ENCODE data around the gene TSEN54.

Gene TSEN54

DNA sequence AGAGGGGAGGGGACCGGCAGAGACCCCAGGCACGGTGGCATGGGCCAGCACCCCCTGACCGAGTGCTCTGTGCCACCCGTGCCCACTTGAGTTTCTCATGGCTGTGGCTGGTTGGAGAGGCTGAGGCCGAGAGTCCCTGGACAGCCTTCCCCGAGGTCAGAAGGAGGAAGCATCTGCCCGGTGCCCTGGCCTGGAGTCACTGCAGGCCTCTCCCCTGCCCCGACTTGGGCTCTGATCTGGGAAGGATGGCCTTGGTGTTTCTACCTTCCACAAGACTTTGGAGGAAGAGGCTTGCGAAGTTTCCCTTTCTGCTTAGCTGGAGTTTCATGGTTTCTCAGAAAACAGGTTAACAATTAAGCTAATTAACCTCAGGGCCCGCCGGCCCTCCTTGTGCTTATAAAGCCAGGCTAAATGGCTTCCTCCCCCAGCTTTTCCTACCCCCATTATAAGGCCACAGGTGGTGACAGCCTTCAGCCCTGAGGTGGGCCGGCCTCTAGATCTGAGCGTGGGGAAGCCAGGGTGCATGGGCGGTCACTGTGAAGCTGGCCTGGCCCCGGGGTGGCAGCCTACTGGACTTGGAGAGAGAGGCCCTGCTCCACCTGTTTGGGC, 26.5 kb downstream of the TSEN54 start:
- no peak for DNase-seq (ENCODE audit: low read depth)

DNA sequence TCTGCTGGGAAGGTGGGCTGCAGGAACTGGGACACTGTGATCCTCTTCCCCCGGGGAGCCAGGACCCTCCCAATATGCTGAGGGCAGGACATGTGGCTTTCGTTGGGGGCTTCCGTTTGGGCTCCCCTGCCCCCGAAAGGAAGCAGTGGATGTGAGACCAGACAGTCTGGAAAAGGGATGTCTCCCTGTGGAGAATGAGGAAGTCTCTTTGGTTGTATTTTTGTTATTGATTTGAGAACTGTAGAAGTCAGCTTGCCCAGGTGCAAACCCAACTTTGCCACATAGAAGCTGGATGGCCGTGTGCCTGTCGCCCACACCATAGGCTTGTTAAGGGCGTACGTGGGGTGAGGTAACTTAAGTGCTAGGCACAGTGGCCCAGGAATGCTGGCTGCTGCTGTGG, 27.9 kb downstream of the TSEN54 start:
- DNase-seq (ENCODE audit: low read depth) = no peak

DNA sequence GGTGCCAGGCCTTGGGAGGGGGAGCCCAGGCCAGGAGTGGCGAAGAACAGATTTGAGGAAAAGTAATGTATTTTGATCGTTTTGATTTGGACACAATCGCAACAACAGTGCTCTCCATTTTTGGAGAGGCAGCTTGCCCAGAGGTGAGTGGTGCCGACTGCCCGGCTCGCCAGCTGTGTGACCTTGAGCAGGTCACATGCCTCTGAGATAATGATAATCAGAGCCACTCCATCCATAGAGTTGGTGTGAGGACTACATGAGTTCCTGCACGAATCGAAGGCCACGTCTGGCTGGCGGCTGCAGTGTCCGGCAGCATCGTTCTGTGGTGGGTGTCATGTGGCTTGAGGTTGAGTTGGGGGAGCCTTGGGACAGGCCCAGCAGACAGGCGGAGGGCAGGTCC, 29.9 kb downstream of the TSEN54 start:
- no peak for DNase-seq (ENCODE audit: low read depth)

DNA sequence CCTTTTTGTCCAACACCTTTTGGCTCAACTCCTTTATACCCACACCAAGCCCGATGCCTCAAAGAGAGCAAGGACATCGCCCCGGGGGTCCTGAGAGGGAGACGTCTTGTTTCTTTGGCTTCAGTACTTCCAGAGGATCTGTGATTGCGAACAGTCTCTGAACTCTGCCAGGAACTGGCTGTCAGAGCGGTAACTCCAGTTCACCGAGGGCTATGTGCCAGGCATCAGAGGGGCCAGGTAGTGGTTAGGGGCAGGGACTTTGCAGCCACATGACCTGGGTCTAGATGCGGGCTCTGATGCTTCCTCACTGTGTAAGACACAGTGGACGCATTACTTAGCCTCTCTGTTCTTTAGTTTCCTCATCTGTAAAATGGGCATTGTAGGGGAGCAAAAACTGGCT, 30.8 kb downstream of the TSEN54 start:
- DNase-seq (ENCODE audit: low read depth) = no peak

DNA sequence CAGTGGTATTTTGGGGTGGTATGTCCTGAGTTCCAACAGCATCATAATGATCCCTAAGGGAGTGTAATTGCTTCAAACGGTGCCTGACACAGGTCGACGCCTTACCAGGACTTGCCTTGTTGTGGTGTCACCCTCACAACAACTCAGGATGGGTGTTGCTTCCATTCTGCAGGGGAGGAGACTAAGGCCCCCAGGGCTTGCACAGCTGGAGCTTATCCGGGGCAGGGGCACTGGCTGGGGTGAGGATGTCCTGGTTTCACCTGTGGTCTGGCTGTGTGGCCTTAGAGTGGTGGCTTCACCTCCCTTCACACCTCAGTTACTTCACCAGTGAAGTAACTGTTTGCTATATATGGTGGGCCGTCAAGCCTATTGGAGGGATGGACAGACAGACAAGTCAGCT, 32.5 kb downstream of the TSEN54 start:
- DNase-seq (ENCODE audit: low read depth) = no peak

DNA sequence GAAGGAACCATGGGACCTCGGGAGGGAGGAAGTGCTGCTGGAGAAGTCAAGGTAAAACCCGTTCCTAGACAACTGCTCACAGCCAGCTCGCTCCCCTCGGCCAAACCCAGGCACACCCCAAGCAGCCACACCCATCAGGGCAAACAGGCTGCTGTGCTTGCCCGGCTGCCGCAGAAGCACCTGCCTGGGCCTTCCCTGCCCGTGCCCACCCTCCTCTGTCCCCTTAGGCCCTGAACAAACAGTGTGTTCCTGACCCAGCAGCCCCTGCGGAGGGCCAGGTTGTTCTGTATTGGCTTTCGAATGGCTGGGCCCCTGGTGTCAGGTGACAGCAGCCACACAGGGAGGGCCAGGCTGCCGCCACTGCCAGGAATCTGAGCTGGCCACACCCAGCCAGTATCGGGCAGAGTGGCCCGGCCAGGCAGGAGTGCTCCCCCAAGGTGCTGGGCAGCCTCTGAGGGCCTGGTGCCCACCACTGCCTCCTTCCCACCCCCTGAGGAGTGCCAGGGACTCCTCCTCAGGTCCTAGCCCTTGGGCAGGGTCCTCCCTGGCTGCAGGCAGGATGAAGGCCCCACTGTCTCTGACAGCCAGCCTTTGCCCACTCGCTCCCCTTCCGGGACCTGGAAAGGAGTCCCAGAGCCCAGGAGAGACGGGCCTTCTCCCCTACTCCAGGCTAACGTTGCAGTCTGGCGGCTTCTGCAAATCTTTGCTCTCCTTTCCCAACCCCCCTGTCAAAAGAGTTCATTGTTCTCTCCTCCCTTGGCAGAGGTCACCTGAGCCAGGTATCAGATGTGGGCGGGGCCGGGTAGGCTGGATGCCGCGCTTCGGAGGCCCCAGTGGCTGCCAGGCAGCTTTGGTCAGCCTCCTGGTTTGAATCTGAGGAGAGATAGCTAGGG, 33.2 kb downstream of the TSEN54 start:
- no peak for DNase-seq (ENCODE audit: low read depth)

DNA sequence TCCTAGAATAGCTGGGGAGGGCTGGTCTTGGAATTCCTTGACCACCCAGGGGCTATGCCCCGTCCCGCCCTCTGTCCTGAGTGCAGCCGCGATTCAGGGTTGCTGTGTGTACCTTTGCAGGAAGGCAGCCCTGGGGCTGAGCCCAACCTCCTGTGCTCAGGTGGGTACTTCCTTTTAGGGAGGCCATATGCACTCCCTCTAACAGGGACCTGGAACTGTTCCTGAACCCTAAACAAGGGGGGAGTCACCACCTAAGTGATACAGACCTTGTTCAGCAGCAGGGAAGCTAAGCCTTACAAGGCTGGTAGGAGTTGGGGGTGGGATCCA, 33.8 kb downstream of the TSEN54 start:
- no peak for DNase-seq (ENCODE audit: low read depth)

DNA sequence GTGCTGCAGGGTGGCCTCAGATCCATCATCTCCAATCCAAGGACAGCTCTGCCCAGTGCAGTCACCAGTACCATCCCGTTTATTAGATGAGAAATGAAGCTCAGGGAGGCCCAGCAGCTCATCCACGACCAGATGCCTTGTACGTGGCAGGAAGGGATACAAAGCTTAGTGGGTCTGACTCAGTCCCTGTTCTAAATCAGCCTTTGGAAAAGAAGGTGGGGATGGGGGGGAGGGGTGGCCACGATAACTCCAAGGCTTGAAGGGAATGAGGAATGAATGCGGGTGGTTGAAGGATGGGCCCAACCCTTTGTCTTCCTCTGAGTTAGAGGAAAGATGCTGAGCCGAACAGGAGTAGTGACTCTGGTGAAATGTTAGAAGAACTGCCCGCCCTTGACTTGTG, 34.9 kb downstream of the TSEN54 start:
- DNase-seq (ENCODE audit: low read depth) = no peak

DNA sequence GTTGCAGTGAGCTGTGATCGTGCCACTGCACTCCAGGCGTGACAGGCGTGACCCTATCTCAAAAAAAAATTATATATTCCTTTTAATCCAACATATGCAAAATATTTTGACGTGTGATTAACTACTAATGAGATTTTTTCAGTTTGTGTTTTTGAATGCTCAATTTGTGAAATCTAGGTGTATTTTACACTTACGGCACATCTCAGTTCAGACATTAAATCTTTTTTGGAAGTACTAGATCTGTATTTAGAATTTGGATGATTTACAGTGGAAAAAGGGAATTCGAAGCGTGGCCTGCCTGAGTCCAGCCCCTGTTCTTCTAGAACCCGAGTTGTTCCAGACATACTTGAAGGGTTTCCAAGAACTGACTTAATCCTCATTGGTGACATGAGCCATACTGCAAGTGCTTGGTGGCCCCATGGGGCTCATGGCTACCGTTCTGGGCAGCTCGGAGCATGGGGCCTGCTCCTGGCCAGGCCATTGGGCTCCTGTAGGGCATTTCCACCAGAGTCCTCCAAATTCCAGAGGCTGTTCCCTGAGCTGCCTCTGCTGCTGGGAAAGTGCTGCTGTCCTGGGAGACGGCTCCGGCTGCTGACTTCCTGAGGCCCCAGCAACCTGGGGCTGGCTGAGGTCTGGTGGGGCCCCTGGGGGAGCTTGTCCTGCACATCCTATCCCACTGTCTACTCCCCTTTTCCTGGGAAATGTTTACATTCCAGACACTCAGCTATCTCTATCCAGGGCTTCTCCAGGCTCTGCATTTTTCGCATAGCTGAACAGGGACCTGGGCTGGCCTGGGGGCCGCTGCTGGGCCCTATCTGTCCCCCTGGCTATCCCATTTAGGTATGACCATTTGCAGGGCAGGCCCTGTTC, 36.3 kb downstream of the TSEN54 start:
- DNase-seq (ENCODE audit: low read depth) = no peak

DNA sequence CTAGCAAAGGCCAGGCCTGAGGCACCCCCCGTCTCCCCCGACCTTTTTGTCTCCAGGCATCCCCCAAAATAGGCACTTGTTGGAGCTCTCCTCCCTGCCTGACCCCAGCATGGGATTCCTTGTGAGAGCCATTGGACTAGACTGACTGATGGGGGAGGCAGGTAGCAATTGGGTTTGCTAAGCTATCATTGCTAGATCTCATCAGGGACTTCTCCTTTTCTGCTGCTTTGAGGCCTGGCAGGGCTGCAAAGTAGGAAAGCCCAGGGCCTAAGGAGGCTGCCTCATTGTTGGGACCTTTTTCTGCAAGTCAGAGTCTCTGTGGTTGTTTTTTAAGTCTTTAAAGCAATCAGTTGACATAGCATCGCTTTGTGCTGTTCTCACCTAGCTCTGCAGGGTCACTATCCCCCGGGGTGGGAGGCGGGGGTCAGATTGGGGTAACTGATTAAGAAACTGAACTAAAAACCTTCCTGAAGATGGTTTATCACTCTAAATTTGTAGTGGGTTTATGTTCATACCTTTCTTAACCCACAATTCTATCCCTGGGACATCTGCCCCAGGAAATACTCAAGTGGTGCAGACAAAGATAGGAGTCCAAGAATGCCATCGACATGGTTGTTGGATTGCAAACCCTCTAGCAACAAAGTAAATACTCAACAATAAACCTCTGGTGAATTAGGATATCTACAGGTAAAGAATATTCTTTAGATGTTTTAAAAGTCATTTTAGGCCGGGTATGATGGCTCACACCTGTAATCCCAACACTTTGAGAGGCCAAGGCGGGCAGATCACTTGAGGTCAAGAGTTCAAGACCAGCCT, 37.2 kb downstream of the TSEN54 start:
- DNase-seq (ENCODE audit: low read depth) = no peak

DNA sequence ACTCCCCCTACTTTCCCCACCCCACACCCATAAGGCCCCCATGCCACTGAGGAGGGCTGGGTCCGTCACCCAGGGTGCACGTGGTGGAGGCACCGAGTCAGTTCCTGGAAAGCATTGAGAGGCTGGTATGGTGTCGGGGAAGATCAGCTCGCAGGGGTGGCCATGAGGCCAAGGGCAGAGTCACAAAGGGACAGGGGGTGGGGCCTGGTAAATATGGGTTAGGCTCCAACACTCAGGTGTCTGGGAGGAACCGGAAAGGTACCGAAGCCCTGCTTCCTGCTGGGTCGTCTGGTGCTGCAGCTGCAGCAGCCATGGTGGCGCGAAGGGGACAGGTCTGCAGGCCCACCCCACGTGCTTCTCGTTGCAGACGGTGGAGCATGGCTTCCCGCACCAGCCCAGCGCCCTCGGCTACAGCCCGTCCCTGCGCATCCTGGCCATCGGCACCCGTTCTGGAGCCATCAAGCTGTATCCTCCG, 39.4 kb downstream of the TSEN54 start:
- no peak for DNase-seq (ENCODE audit: low read depth)

DNA sequence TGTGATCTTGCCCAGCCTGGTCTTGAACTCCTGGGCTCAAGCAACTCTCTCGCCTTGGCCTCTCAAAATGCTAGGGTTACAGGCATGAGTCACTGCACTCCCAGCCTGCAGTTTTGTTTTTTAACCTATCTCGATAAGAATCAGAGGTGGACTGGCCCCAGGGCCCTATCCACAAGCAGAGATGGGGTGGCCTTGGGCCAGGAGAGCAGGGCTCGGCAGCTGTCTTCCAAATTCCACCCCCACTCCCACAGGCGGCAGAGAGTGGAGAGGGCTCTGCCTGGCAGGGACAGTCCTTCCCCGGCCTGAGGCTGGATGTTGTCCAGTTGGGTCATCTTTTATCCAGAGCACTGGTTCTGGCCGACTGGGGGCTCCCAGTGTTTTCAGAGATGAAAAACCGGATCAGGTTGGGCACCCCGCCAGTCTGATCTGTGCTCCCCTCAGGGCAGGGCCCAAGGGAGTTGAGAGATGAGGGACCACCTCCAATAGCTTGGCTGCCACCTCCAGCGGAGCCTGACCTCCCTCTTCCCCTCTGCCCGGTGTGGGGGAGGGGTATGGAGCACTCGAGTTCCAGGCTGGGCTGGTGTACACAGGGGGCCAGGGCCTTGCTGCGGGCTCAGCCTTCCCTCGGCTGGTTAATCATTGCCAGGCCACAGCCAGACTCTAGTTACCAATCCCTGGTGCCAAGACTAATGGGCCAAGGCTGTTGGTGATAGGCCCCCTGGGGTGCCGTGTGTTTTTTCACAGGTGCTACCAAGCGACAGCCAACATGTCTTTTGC, 40.9 kb downstream of the TSEN54 start:
- no peak for DNase-seq (ENCODE audit: low read depth)

DNA sequence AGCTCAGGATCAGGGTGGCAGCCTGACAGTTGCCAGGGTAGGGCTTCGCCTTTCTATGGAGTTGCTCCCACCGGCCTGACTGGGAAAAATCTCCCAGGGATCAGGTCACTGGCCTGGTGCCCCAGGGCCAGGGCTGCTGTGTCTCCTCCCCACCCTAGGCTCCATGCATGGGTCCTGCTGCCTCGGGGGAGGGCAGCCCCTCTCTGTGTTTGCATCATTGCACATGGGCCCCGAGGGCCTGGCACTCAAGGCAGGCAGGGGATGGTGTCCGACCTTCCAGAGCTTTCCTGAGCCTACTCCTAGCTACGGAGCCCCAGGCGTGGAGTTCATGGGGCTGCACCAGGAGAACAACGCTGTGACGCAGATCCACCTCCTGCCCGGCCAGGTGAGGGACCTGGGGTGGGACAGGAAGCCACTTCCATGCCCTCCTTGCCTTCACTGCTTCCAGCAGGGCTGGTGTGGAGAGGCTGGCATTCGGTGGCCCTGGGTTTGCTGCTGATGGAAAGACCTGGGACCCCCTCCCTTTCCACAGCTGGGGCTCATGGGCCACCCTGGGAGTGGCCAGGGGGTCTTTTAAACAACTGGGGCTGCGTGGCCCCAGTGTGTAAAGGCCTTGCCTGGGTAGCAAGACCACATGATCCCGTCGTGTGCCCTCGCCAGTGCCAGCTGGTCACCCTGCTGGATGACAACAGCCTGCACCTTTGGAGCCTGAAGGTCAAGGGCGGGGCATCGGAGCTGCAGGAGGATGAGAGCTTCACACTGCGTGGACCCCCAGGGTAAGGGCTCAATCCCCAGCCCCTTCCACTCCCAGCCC, 41.7 kb downstream of the TSEN54 start:
- no peak for DNase-seq (ENCODE audit: low read depth)

DNA sequence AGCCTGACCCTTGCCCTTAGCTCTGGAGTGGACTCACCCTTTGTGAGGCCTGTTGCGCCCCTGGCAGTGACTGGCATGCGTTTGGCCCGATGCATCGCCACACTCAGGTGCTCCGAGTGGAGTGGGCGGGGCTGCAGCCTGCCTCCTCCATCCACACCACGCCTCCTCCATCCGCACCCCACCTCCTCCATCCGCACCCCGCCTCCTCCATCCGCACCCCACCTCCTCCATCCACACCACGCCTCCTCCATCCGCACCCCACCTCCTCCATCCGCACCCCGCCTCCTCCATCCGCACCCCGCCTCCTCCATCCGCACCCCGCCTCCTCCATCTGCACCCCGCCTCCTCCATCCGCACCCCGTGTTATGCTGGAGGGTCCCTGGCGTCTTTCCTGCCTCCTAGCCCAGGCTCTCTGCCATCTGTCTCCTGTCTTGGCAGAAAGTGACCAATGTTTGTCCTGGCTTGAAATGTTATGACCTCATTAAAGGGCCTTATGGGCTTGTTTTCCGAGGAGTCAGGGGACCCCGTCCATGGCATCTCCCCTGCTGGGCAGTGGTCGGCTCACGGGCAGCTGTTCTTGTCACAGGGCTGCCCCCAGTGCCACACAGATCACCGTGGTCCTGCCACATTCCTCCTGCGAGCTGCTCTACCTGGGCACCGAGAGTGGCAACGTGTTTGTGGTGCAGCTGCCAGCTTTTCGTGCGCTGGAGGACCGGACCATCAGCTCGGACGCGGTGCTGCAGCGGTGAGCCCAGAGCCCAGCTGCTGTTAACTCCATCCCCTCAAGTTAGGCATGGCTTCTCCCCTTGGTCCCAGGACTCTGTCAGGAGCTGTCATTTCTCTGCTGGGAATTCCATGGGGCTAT, 42.6 kb downstream of the TSEN54 start:
- no peak for DNase-seq (ENCODE audit: low read depth)

DNA sequence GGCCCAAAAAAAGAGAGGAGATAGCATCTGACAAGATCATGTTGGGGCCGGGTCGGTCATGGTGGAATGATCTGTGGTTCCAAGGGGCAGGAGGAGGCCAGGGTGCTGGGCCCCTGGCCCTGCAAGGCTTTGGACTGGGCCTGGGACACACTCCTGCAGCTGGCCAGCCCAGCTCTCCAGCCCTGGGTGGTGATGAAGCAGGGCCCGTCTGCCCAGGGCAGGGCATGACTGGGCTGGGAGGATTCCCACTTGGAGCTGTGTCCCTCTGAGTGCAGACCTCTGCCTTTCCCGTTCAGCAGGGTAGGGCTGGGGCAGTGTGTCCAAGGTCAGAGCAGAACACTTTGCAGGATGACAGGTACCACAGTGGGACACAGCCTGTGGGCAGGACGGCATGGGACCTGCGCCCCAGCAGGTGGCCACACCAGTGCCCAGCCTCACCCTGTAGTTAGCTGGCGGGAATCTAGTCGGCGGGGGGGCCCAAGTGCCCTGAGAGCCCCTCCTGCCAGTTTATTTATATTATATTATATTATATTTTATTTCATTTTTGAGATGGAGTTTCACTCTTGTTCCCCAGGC, 43.7 kb downstream of the TSEN54 start:
- DNase-seq (ENCODE audit: low read depth) = no peak

DNA sequence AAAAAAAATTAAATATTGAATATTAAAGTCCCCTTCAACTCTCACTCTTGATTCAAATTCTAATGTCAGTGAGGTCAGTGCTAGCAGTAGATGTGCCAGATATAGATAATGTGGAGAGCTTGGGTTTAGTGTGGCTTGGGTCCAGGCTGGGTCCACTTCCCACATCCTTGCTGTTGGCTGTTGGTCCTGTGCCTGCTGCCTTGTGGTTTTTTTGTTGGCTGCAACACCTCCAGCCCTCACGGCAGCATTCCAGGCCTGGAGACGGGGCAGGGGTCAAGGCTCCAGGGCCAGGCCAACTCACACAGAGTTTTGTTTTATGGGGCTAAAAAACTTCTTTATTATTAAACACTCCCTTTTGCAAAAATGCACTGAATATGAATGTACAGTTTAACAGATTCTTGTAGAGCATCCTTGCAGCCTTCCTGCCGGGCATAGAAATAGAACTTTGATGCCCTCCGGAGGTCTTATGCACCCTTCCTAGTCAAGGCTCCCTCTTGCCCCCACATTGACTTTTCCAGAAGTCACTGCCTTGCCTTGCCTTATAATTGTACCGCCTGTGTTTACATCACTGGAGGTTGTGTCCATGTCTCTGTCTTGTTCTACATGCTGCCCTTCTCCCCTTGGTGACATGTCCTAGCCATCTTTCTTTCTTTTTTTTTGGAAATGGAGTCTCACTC, 45.7 kb downstream of the TSEN54 start:
- no peak for DNase-seq (ENCODE audit: low read depth)

DNA sequence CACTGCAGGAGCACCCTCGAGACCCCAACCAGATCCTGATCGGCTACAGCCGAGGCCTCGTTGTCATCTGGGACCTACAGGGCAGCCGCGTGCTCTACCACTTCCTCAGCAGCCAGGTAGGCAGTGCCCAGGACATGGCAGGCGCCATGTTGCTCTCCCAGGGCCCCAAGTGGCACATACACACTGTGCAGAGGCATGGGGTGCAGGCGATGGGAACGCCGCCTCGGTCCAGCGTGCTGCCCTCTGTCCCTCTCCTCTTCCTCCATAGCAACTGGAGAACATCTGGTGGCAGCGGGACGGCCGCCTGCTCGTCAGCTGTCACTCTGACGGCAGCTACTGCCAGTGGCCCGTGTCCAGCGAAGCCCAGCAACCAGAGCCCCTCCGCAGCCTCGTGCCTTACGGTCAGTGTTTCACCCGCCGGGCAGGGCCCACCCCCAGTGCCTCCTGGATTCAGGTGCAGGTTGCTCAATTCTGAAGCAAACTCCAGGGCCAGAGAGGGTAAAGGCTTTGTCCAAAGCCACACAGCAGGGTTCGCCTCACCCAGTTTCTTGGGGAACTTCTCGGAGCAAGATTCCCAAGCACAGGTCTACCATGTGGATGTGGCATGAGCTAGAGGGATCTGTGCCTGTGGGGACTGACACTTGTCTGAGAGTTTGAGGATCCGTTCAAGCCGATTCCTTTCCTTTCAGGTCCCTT, 46.9 kb downstream of the TSEN54 start:
- no peak for DNase-seq (ENCODE audit: low read depth)

DNA sequence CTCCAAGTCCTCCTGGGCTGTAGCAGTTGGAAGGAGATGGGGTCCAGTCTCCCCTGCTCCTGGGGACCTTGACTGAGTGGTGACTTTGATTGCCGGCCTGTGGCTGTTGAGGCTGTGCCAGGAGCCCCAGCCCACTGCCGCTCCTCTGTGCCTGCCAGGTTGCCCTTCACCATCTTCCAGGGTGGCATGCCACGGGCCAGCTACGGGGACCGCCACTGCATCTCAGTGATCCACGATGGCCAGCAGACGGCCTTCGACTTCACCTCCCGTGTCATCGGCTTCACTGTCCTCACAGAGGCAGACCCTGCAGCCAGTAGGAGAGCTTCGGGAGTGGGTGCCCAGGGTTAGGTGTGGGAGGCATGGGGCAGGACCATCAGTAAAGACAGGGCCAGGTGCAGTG, 47.9 kb downstream of the TSEN54 start:
- no peak for DNase-seq (ENCODE audit: low read depth)
